Measurements from ENCODE around the gene MIDN.

MIDN gene

GRCh38 chr19:1283207-1283916, 35.0 kb downstream of the MIDN start:
- DNase-seq = no peak

GRCh38 chr19:1283917-1284292, 35.5 kb downstream of the MIDN start:
- DNase-seq = no peak

GRCh38 chr19:1284293-1284978, 36.1 kb downstream of the MIDN start:
- no peak for DNase-seq

GRCh38 chr19:1284979-1285736, 36.8 kb downstream of the MIDN start:
- no peak for DNase-seq

- DNase-seq = no peak
Measured at GRCh38 chr19:1285737-1286360, 37.5 kb downstream of the MIDN start, which contains the start of gene EFNA2. Gene EFNA2 (plus strand): TSS chr19:1285873. CDS start chr19:1286169, 296 bp downstream.

GRCh38 chr19:1286487-1287353, 38.3 kb downstream of the MIDN start:
- no peak for DNase-seq

- no peak for DNase-seq
Measured at GRCh38 chr19:1287354-1288225, 39.2 kb downstream of the MIDN start.

GRCh38 chr19:1288226-1288612, 39.8 kb downstream of the MIDN start:
- no peak for DNase-seq

- no peak for DNase-seq
Measured at GRCh38 chr19:1288833-1289685, 40.7 kb downstream of the MIDN start.

GRCh38 chr19:1289686-1290025, 41.3 kb downstream of the MIDN start:
- no peak for DNase-seq

GRCh38 chr19:1290196-1290702, 41.9 kb downstream of the MIDN start:
- no peak for DNase-seq

GRCh38 chr19:1290703-1291651, 42.6 kb downstream of the MIDN start:
- no peak for DNase-seq

GRCh38 chr19:1291761-1292418, 43.5 kb downstream of the MIDN start:
- no peak for DNase-seq

GRCh38 chr19:1292419-1293151, 44.2 kb downstream of the MIDN start:
- DNase-seq = no peak

GRCh38 chr19:1293782-1294604, 45.6 kb downstream of the MIDN start:
- no peak for DNase-seq

GRCh38 chr19:1294688-1295087, 46.3 kb downstream of the MIDN start:
- no peak for DNase-seq
